Measurements from ENCODE around the gene NXPE3. TPM values are rescaled to one million over a fixed set of nuclear protein-coding genes. Genes with fewer than 3 reads are reported as not detected.

NXPE3 gene
- total and polyA plus RNA-seq, 2 of the 8 experiments (the other 6 are each of a cell fraction or from before 2014, with no cell fraction given), result 10.9 to 22.7 TPM

GRCh38 chr3:101854608-101855304 lies 75.7 kb downstream of the NXPE3 start:
- Histone ChIP-seq H3K4me3 (ENCODE audit: extremely low read depth in 1 of 4, insufficient read depth in 2 of 4, low read depth in 3 of 4, low read length in 4 of 4) (no peak overlapping the region), H3K4me1 (replicated peaks in 1 of 4; ENCODE audit: control insufficient read depth in 3 of 4, insufficient read depth in 4 of 4, low read length in 3 of 4) (no peaks in the 10 kb centered on the region), H2BK20ac (ENCODE audit: low read length) (no peak overlapping the region), H3K23me2 (ENCODE audit: low read depth, low read length) (no peaks in the 10 kb centered on the region), H3K23ac (ENCODE audit: insufficient read length) (no peak overlapping the region), H2AFZ (ENCODE audit: low read length) (no peak overlapping the region), H3K79me1 (ENCODE audit: low read depth, low read length) (no peaks in the 10 kb centered on the region), H2AK5ac (ENCODE audit: low read depth, low read length) (no peak overlapping the region), H3K36me3 (ENCODE audit: control insufficient read depth in 2 of 4, insufficient read depth in 4 of 4, low read length in 3 of 4) (peaks cover 37 to 81% (median 65%) of the 10 kb centered on the region in 4 experiments), H3K18ac (ENCODE audit: extremely low read depth, low read length) (no peak overlapping the region), H3K9me3 (ENCODE audit: insufficient read depth in 2 of 2, low read depth in 1 of 2, low read length in 1 of 2) (no peaks in the 10 kb centered on the region), H3K4ac (replicated peaks; ENCODE audit: insufficient read length, low read depth, low read length) (no peak overlapping the region), H2BK15ac (ENCODE audit: low read length) (no peak overlapping the region), H2BK12ac (ENCODE audit: low read depth, low read length) (no peak overlapping the region), H2BK5ac (ENCODE audit: low read depth, low read length) (no peak overlapping the region), H3K27me3 (replicated peaks in 1 of 4; ENCODE audit: control insufficient read depth in 3 of 4, extremely low read depth in 1 of 4, insufficient read depth in 3 of 4, low read length in 3 of 4) (peaks cover 0 to 1% (median 0%) of the 10 kb centered on the region in 4 experiments; a peak in 1 of 7 replicates), H3K56ac (replicated peaks; ENCODE audit: insufficient read length, low read depth, low read length) (no peak overlapping the region), H4K20me1 (replicated peaks in 1 of 2; ENCODE audit: control insufficient read depth in 1 of 2, insufficient read depth in 2 of 2, low read length in 2 of 2) (peaks cover 3 to 11% of the 10 kb centered on the region in 2 experiments), H3K79me2 (ENCODE audit: control insufficient read depth in 1 of 2, insufficient read depth in 2 of 2, low read length in 2 of 2) (peaks cover 13 to 35% of the 10 kb centered on the region in 2 experiments; a peak in 3 of 4 replicates), H3K14ac (ENCODE audit: insufficient read length) (no peak overlapping the region), H3K4me2 (ENCODE audit: insufficient read depth in 1 of 2, low read depth in 2 of 2, low read length in 2 of 2) (no peak overlapping the region), H4K8ac (ENCODE audit: extremely low read depth, insufficient read depth, low read length) (no peak overlapping the region), H2BK120ac (replicated peaks; ENCODE audit: low read depth, low read length) (no peak overlapping the region), H3K9ac (replicated peaks in 1 of 4; ENCODE audit: extremely low read depth in 1 of 4, low read depth in 3 of 4, low read length in 3 of 4) (no peak overlapping the region), H4K5ac (ENCODE audit: insufficient read length, low read depth, low read length) (no peak overlapping the region), H4K91ac (replicated peaks; ENCODE audit: insufficient read length, low read length) (no peak overlapping the region), H3K27ac (ENCODE audit: low read depth, low read length) (no peak overlapping the region)
- TF ChIP-seq SIRT6 (IDR thresholded peaks at IDR 0.05; ENCODE audit: low read length) (no peak), ATF2 (IDR thresholded peaks at IDR 0.05; ENCODE audit: low read length) (no peak), CTBP2 (IDR thresholded peaks at IDR 0.05; ENCODE audit: borderline replicate concordance, insufficient read depth, insufficient read length, low read length) (no peak), RNF2 (IDR thresholded peaks at IDR 0.05; ENCODE audit: borderline replicate concordance, low read depth, low read length, missing control alignments, poor library complexity, severe bottlenecking) (no peak), GABPA (IDR thresholded peaks at IDR 0.05; ENCODE audit: borderline replicate concordance, insufficient read depth, low read length) (no peak), KDM1A (IDR thresholded peaks at IDR 0.05; ENCODE audit: borderline replicate concordance, low read length) (no peak), FOSL1 (IDR thresholded peaks at IDR 0.05; ENCODE audit: insufficient read depth, low read depth, low read length) (no peak), SP2 (IDR thresholded peaks at IDR 0.05; ENCODE audit: low read length) (no peak), ASH2L (IDR thresholded peaks at IDR 0.05; ENCODE audit: low read length) (no peak), BACH1 (IDR thresholded peaks at IDR 0.05; ENCODE audit: low read length) (no peak)
- FAIRE-seq, result no peak
- POLR2A ChIA-PET (ENCODE audit: partially characterized antibody), result interaction anchor here (0.9 kb wide), 1 partner anchor 9 kb away, joined by 4 read pairs; no protein-coding TSS in a partner anchor
- CTCF ChIA-PET (ENCODE audit: partially characterized antibody), result interaction anchor here (1.8 to 2.4 kb wide), 2 partner anchors 27 to 41 kb away, joined by 3 to 11 read pairs; no protein-coding TSS in a partner anchor
- no peak for DNase-seq (ENCODE audit: low read depth in 1 of 2, low spot score in 2 of 2)
- whole genome bisulfite sequencing, 2 experiments (ENCODE audit: extremely low coverage in 1 of 2, insufficient coverage in 1 of 2, insufficient read length in 1 of 2, insufficient replicate concordance in 2 of 2, low coverage in 1 of 2, low lambda C conversion rate in 2 of 2, missing lambda C conversion rate in 1 of 2), result 98% methylated on average over 2 of the region's 2 CpGs; no CpG with 5 or more reads in 1 of the 2 experiments
